Measurements from ENCODE around the gene CDH13.

Gene CDH13

DNA sequence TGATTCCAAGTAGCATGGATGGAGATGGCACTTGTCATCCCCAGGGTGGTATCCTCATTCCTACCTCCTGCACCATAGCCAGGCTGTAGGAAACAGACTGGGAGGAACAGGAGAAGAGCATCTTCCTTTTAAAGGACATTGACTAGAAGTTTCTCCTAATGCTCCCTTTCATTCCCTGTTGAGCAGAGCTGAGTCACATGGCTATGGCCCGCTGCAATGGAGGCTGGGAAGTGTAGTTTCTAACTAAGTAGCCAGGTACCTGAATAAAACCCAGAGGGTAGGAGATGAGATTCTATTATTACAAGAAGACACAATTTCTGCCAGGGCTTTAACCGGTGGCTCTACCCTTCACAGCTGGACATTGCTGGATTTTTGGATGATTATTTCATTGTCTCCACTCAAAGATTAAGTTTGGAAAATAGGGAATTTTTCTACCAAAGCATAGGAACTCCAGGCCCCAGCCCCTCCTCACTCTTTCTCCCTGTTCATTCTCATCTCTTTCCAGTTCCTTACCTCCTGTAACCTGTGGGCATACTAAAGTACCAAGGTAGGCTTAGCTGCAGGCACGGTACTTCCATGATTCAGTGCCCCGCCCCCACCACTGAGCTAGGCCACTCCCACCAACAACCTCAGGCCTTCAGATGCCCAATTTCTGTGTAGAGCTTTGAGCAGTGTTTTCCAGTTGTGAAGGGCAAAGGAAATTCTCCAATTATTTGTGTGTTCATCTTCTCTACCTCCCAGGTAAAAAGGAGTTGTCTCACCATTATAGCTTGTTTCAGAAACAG, 378.3 kb downstream of the CDH13 start:
- DNase-seq, result no peak

DNA sequence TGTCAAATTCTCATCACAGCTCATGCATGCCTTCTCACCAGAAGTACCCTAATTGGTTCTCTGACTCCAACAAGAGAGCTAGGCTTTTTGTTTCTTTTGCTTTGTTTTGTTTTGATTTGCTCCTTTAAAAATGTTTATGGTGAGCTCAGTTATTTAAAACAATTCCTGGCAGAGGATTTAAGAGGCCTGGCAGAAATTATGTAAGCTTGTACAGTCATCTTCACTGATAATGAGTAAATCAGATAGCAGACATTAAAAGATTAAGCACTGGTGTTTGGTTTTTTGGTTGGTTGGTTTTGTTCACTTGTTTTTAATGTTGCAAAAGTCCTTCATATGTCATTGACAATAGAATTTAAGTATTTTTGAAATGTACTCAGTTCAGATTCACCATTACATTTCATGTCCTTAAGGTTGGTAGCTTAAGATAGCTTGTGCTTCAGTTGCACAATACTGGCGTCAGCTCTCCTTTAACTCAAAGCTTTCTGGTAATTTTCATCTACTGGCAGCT, 378.9 kb downstream of the CDH13 start:
- no peak for DNase-seq

DNA sequence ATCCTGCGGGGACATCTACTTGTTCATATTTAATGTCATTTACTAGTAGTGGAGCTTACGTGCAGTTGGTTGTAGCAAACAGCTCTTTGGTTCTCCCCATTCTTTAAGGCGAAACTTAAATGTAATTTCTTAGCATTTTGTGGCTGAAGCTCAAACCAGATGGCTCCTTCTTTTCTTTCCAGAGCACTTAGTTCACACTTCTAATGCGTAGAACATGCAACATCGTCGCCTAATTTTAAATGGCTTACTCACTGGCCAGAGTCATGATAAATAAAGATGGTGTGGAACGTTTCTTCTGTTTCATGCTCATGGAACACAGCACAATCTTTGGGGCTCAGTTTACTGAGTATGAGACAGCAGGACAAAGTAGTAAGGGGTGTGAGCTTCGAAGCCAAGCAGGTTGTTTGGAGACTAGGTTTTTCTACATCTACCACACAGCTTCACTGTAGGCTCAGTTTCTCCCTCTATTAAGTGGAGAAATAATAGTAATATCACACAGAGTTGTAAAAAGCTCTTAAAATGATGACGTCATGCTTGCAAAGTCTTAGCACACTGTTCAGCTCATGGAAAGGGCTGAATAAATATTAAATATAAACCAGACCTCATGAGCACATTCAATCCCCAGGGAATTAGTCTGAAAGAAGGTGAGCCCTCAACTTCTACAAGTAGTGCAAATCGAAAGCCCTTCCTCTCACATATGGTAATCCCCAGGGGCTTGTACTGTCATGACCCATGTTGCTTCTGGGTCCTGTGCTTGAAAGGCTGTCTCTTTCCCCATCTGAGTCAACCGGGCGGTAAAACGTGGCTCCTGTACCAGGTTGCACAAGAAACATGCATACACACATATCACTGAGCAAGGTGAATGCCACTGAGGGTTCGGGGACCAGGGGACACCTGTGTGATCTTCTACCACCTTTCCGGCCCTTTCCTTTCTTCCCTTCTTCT, 384.3 kb downstream of the CDH13 start:
- no peak for DNase-seq

DNA sequence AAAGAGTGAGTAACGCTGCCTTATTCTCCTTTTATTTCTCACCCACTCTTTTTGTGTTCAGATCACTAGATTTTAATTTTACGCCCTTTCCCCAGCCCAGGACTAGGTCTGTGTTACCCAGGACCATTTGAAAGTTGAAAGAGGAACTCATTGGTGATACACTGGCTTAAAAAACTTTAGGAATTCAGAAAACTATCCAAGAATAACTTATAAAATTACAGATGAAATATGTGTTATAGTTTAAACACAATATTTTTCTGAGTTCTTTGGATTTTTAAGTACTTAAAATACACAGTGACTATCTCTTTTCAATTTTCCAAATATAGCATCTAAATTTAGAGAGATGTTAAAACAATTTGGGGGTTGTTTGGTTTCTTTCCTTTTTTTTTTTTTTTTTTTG, 385.2 kb downstream of the CDH13 start:
- peak; percentile 44 for DNase-seq

DNA sequence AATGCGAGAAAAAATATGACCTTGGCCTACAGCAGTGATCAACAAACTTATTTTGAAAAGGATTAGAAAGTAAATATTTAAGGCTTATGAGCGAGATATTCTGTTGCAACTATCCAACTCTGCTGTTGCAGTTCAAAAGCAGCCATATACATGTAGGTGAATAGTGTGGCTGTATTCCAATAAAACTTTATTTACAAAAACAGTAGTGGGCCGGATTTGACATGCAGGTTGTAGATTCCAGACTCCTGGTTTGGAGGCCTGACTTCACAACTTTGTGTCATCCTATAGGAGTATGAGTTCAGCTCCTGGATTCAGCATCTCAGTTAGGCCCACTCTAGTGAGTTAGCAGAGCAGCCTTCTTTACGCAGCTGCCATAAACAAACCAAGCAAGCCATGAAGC, 386.3 kb downstream of the CDH13 start:
- DNase-seq, result no peak

DNA sequence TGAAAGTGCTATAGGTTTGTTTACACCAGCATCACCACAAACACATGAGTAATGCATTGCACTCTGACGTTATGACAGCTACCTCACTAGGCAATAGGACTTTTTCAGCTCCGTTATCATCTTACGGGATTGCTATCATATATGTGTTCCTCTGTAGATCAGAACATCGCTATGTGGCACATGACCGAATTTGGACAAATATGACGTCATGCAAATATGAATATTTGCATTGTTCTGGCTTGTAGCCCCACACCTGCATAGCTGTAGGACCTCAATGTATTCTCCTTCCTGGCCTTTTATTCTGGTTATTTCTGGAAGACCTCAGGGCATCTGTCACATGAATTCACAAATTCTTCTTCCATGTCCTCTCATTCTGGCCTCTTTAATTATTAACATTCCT, 393.2 kb downstream of the CDH13 start:
- DNase-seq, result no peak

DNA sequence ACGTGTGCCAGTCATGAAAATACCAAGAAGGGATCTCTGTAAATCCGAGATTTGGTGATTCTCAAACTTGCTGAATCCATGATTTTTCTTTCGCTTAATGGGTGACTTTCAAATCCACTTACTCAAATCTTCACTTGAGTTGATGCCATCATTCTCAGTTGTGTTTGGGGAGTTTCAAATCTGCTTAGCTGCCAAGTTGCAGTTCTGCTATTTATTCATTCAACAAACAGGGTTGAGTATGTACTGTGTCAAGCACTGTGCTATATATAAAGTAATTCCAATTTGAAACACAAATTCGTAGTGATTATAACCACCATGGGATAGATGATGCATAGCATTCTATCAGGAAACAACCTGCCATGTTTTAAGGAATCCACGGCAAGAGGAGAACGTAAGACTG, 394.3 kb downstream of the CDH13 start:
- no peak for DNase-seq

DNA sequence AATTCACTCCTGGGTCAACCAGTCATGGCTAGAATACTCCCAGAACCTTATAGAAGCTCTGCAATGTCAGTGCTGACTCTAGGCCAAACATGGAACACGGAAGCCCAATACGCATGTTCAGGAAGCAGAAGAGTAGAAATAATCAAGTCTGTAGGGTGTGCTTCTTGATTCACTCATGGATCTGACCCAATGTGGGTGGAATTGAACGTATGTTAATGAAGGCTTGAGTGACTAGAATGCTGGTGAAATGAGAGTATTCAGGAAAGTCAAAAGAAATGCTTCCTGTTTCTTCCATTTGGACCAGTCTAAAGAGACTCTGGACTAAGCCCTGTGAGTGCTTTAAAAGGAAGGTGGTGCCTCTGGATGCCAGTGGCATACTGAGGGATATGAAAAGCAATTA, 395.0 kb downstream of the CDH13 start:
- DNase-seq, result no peak

DNA sequence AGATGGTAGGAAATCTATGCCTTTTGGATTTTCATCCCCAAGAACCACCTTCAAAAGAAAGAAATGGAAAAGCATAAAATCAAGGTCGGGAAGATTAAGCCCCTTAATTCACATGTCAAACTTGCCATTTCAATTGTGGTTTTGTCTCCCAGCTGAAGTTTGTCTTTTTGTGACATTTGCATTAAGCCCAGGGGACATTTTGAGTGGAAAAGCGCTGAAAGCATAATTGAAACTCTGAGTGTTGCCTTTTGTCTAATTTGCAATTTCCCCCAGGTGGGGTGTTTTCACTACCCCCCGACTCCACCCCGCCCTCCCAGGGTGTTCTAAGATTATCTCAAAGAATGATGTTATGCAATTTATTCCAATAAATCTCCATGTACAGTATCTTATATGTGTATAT, 396.2 kb downstream of the CDH13 start:
- DNase-seq, result no peak

DNA sequence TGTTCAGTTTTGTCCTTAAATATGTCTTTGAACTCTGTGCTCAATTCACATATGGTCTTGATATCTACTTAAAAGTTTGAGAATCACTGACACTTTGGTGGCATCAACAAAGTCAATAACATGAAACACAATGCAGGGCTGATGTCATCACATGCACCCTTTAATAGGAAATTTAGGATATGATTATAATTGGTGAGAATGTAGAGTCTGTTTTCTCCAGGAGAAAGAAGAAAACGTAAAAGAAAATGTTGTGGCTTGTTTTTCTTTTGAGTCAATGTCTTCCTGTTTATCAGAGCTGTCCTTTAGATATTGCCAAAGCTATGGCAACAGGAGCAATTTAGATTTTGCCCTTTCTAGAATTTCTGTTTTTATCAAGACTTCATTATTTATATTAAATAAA, 396.9 kb downstream of the CDH13 start:
- DNase-seq, result no peak

DNA sequence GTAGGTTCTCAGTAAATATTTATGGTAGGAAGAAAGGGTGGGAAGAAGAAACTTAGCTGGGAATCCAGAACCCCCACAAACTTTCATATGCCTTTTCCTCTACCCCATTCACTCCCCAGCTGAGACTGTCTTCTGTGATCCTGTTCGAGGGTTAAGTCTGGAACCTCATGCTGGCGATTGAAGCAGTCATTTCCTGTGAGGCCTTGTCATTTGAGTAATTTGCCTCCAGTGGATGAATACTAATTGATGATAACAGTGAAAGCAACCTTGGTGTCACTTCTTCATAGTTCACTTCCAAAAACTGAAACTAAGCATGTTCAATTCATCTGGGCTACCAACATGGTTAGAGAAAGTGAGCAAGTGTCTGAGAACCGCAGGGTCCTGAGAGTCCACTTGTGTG, 401.2 kb downstream of the CDH13 start:
- no peak for DNase-seq

DNA sequence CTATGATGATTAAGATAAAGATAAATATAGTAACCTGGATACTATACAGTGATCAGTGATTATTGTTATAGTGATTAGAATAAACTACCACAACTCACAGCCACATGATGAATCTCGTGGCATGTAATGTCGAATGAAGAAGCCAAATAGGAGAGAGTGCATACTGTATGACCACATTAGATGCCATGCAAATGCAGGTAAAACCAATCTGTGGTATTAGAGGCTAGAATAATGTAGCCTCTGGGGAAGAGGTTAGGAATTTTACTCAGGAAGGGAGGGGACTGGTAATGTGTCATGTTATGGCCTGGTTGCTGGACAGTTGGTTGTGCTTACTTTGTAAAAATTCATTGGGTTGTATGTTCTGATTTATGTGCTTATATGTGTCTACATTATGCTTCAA, 402.7 kb downstream of the CDH13 start:
- no peak for DNase-seq

DNA sequence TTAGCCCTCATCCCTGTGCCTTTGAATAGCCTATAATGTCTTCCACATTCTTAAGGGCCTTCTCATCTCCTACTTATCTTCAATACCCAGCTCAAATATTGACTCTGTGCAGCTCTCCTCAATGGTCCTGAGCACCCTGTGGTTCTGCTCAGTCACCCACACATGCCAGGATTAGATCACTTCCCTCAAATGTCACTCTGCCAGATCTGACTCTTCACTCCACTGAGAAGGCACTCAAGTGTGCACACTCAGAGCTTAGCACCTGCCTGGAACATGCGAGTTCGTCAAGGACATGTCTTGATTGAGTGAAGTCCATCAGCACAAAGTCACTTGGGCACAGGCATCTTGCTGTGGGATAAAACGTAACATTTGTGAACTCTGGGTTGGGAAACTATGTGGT, 404.8 kb downstream of the CDH13 start:
- no peak for DNase-seq

DNA sequence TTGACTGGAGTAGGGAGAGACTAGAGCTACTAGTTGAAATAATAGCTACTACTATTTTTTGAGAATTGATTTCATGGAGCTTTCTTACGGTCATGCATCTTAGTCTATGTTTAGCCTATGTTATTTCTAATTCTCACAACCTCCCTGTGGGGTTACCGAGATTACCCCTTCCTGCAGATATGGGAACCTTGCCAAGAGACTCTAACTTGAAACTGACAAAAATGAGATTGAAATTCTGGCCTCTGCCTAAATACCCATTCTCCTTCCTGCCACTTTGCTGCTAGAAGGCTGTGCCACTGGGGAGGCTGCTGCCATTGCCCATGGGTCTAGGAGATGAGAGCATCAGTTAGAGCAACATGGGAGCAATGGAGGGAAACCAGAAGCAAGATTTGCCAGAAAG, 410.3 kb downstream of the CDH13 start:
- DNase-seq, result no peak

DNA sequence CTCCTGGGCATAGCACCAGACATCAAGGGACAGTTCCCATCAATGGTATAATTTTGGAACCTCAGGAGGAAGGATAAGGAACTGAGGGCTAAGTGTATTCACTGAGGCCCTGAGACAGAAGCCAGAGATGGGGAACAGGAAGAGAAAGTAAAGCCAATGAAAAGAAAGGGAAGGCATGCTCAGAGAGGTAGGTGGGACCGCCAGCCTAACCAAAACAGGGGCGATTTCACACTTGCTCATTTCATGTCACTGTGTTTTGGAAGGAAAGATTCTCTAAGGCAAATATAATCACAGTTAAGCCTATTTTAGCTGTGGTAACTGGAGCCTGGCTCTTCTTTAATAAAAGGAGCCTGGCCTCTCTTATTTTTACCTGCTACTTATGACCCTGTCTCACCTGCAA, 411.1 kb downstream of the CDH13 start:
- no peak for DNase-seq

DNA sequence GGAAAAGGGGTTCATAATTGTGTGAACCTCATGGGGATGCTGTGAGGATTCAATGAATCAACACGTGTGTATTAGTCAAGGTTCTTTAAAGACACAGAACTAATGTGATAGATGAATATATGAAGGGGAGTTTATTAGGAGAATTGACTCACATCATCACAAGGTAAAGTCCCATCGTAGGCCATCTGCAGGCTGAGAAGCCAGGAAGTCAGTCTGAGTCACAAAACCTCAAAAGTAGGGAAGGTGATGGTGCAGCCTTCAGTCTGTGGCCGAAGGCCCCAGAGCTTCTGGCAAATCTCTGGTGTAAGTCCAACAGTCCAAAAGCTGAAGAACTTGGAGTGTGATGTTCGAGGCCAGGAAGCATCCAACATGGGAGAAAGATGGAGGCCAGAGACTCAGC, 413.4 kb downstream of the CDH13 start:
- peak; percentile 55 for DNase-seq

DNA sequence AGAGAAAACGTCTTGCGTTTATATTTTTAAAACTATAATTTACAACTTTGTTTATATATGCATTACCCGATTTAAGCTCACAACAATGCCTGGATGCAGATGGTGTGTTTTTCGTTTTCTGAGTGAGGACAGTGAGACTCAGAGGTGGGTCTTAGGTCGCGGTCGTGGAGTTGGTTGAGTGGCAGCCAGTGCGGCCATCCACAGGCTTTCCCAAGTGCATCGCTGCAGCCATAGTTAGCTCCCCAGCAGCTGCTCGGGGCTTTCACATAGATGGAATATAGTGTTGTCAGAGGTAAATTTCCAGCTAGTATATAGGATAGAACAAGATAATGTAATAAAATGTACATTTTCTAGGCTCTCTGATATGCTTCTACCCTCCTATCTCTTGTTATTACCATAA, 417.8 kb downstream of the CDH13 start:
- no peak for DNase-seq

DNA sequence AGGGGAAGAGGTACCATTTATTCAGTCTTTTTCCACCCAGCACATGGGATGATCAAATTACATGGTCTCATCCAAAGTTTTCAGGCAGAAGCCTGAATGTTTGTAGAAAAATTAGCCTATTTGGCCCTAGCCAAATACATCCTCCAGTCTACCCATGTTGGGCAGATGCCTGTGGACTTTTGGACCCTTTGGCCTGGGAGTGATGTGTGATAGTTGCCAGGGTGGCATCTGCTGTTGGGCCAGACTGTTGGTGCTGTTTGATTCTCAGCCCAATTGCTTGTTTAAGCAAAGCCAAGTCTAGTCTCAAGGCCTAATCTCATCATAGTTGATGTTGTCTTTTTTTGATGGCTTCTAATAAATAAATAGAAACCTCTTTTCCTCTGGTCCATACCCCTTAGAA, 419.0 kb downstream of the CDH13 start:
- no peak for DNase-seq

DNA sequence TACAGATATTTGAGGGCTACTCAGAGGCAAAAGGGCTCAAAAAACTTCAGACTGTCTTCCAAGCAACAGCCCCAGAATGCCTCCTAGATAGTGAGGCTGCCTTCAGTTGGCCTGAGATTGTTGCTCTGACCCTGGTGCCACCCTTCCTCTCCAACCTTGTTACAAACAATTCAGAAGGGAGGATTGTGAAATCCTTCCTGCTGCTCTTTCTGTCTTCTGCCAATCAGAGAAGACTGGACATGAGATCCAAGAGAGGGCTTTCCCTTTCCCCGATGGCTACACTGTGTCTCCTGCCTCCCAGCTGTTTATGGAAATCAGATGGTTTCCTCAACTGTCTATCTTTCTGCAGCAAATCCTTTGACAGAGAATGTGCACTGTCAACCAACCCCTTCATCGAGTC, 419.9 kb downstream of the CDH13 start:
- DNase-seq, result no peak

DNA sequence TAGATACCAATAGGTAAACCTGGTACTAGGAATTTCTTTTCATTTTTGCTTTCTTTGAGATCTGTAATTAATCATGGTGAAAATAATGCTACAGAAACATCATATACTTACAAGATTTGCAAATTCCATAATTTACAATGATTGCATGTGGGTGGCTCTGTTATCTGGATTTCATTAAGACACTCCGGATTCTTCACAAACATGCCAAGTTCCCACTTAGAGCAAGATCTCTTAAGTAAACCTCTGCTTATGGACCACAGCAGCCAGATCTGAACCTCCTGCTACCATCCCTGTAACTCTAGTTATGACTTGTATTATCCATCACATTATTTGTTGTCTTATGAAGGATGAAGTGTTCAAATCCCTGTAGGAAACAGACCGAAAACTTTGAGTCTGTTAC, 424.7 kb downstream of the CDH13 start:
- no peak for DNase-seq

DNA sequence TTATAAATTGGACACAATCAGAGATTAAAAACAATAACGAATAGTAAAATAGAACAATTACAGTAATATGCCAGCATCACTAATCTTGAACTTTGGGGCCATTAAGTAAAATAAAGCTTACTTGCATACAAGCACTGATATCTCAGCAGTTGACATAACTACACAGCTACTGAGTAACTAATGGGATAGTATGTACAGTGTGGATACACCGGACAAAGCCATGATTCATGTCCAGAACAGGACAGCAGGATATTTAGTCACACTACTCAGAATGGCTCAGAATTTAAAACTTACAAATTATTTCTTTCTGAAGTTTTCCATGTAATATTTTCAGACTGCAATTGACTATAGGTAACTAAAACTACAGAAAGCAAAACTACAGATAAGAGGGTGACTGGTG, 427.5 kb downstream of the CDH13 start:
- DNase-seq, result no peak

DNA sequence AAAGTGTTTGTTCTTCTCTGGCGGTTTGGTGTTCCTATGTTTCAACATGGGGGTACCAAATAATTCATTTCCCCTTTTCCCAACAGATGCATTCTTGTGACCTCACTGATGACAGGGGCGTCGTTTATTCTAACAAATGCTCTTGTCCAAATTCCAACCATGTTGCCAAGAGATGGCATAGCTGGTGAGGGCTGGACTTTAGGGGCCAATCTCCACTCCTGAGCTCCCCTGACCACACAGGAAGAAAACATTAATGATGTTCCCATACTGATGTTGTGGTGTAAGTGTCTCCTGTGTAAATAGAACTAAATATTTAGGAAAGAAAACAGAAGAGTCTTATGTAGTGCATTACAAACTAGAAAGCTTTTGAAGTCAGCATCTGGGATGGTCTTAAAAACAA, 431.6 kb downstream of the CDH13 start:
- DNase-seq, result no peak

DNA sequence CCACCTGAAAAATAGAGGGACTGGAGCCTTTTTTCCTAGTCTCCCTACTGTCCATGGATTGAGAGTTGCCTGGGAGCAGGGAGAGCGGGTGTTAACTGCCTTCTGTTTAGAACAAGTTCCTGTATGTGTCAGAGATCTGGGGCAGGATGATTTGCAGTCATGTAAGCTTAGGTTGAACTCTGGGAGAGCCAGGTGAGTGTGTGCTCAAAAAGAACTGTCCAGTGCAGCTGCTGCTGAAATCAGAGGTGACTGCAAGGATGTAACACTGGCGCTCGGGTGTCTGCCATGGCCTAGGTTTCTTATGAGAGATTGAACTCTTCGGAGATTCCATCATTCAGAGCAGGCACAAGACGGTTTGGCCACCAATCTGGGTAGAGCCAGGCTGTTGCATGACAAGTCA, 432.5 kb downstream of the CDH13 start:
- no peak for DNase-seq

DNA sequence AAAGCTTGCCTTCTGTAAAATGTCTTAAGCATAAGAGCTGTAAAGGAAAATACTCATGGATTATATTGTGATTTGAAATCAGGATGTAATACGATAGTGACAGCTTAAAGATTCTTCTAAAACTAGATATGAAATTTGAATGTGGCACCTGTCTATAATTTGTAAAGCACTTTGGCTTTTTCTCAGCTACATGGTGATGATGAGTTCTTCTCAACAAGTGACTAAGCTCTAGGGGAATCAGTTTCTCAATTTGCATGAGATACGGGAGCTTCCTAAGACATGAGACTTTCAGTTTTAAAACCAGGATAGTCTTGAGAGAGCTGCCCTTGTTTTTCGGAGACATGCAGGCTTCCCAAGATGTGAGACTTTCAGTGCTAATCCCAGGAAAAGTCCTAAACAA, 439.2 kb downstream of the CDH13 start:
- DNase-seq, result no peak
